Stimulated activated CD4-positive, alpha-beta T cell treated with anti-CD3 and anti-CD28 coated beads, Interleukin-2, amount 100 ng/mL, for 24 hours (primary cell): ENCODE data around the gene RBM7.

Source experiments
- DNase-seq, 2 donors: peaks; one replicate each; pipeline ENCODE4 v3.0.0-alpha.2; 2020

Gene RBM7

DNA sequence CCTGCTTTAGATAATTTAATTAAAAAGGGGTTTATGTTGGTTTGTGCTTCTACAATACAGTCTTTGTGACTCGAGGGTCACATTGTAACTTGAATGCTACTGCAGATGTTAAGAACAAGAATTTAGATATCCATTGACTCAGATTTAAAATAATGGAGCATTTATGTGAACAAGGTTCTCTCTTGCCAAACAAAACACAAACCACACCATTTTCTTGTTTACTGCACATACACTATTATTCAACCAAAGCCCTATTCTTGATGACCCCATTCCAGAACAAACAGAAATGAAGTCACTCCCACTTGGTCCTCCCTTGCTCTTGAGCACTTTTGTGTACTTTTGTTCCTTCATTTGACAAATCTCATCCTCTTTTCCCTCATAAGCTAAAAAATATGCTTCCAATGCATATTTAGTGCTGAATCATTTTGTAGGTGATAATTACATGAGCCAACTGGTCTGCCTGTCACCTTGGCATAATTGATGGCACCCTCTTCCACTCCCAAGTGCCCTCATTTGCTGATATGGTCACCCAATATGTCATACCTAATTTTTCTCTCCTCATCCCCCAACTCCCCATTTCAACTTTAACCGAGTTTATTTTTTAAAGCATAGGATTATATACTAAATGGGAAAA is 3.0 kb upstream of the RBM7 start:
- no peak for DNase-seq

GRCh38 chr11:114398303-114398920 is 2.1 kb upstream of the RBM7 start:
- DNase-seq = no peak

DNA sequence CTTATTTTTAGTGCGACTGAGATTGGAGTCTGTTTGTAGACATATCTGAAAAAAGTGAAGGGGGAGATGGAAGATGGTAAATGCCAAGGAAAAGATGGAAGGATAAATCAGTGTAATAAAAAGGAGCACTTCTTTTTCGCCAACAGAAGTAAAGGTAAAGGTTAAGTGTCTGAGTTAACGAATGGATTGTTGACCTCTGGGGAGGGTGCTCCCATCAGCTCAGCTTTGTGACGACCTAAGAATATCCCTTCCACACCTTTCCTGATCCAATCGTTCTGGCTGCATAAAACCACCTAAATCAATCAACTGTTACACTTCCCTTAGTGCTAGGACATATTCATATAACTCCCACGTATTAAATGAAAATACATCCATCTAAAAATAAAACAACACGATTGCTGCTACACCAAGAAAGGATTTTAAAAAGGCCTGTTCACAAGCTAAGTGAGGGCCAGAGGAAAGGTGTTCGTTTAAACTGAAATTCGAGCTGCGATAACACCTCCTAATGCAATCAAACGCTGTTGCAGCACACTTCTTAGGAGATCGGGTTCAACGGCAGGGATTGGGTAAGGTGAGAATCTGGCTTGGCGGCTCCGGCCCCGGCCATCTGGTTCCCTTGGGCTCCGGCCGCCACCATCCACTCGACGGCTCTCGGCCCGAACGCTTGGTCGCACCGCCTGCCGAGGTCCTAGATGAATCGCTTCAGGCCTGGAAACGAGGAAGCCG is 813 bp upstream of the RBM7 start:
- no peak for DNase-seq

DNA sequence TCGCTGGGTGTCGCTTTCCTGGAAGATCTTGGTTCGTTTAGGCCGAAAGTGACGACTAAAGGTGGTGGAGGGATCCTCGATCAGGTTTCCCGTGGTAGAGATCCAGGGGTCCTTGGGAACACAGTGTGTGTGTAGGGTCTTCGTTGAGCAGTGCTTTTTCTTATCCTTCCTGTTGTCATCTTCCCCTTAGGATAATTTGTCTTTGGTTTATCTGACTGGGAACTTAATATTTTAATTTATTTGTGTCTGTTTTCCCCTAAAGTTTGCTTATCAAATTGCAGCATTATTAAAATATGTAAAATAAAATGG is 403 bp downstream of the RBM7 start:
- DNase-seq = no peak

GRCh38 chr11:114401311-114401710 is 845 bp downstream of the RBM7 start:
- no peak for DNase-seq

GRCh38 chr11:114412946-114413345 is 12.5 kb downstream of the RBM7 start:
- no peak for DNase-seq

DNA sequence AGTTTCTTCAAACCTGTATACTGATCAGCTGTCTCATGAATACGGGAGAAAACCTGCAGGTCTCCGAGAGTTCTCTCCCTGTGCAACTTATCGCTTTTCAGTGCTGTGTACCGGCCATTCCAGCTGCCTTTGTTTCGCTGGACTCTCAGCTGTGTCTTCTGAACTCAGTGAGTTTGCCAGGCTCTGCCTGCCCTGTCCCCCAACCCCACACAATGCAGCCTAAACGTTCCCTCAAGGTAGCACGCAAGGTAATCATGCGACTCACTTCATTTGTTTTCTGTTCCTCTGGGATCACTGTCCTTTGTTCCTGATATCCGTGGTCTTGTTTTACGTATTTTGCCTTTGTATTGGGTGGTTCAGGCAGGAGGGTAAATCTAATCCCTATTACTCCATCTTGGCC is 13.5 kb downstream of the RBM7 start:
- DNase-seq = no peak

DNA sequence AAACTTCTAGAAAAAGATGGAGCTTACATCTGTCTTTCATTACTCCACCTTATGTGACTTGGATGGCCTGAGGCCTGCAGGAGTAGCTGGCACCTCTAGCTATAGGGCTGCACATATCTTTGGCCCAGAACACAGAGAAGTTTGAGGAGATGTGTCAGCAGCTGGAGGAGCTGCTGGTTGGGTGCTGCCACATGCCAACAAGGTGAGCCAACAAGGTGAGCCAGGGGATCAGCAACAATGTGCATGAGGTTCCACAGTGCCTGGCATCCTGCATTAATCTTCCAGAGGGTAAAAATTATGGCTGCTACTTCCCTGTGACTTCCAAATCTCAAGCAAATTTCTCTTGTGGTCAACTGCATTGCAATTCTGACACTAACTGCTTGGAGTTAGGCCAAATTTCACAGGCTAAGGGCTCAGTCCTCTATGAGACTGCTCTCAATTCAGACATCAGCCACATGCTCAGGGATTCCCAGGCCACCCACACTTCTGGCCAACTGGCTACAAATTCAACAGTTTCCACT is 16.0 kb downstream of the RBM7 start:
- no peak for DNase-seq

DNA sequence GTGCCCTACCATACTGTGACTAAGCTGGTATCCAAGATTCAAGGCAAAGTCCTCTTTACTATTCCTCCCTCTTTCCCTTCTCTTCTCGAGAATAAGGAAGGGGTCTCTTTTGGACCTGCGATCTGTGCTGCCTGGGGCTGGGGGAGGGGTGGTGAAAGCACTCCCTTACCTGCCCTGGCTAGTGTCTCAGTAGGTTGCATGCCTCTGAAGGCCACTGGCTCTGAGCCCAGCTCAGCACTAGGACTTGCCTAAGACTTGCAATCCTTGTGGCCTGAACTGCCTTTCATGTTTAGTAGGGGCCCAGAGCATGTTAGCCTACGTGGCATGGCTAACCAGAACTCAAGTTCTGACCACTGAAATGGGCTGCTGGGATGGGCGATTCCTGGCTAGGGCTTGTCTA is 25.8 kb downstream of the RBM7 start:
- no peak for DNase-seq

- DNase-seq = no peak
These were observed 29.8 kb downstream of the RBM7 start for GRCh38 chr11:114430290-114430689.

- no peak for DNase-seq
These were observed 32.4 kb downstream of the RBM7 start for GRCh38 chr11:114432893-114433292.

- no peak for DNase-seq
These were observed 32.9 kb downstream of the RBM7 start for GRCh38 chr11:114433376-114433775.

- no peak for DNase-seq
These were observed 37.8 kb downstream of the RBM7 start for GRCh38 chr11:114438303-114438702.

GRCh38 chr11:114439229-114440120 is 39.0 kb downstream of the RBM7 start, which contains the start of gene REXO2:
REXO2 (plus strand) TSS chr11:114439467; CDS start chr11:114439529, 62 bp downstream.
- peak; percentile 93 to 94 for DNase-seq

GRCh38 chr11:114440121-114440860 is 39.8 kb downstream of the RBM7 start:
- no peak for DNase-seq

- no peak for DNase-seq
These were observed 40.7 kb downstream of the RBM7 start for GRCh38 chr11:114440971-114441763.

DNA sequence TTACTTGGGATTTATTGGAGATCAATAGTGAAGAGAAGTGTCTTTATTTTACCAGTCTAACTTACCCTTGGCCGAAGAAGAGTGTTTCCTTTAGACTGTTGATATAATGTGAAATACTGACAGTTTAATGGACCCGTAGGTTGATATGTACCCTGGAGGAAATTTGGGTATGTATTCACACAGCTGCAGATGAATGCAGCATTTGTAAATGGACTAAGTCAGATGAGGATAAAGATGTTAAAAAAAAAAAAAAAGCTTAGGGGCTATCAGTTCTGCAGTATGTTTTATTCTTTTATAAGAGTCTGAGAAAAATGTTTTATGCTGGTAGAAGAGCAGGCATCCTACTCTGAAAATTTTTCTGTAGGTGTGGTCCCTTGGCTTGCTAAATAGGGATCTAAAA is 41.5 kb downstream of the RBM7 start:
- DNase-seq = no peak

GRCh38 chr11:114442536-114442935 is 42.1 kb downstream of the RBM7 start:
- DNase-seq = no peak

- DNase-seq = no peak
These were observed 47.0 kb downstream of the RBM7 start for GRCh38 chr11:114447444-114447843.

- no peak for DNase-seq
These were observed 47.4 kb downstream of the RBM7 start for GRCh38 chr11:114447892-114448291.

GRCh38 chr11:114448749-114449482 is 48.5 kb downstream of the RBM7 start:
- DNase-seq = no peak
